CD14-positive monocyte (primary cell): Measurements from ENCODE around the gene CCL17. TPM values are rescaled to one million over a fixed set of nuclear protein-coding genes. Genes with fewer than 3 reads are reported as not detected.

ENCODE experiments used
- DNase-seq, 3 donors: peaks; one replicate each; pipeline ENCODE4 v3.0.0-alpha.2; 2011 to 2022
- H2AFZ ChIP-seq: 2 replicates; pipeline ENCODE4 v1.6.0; 2012; ENCODE audit warnings: mild to moderate bottlenecking, low read depth, low read length, inconsistent platforms; ENCODE audit not compliant: insufficient read depth, poor library complexity, severe bottlenecking
- H3K27ac ChIP-seq, 2 donors: 1 replicate in 1 of 2; 2 replicates in 1 of 2; pipeline ENCODE4 v1.5.1; 2012 to 2013; ENCODE audit warnings: low read length in 2 of 2, control low read depth in 1 of 2, inconsistent platforms in 1 of 2, low read depth in 1 of 2, mild to moderate bottlenecking in 1 of 2
- H3K27me3 ChIP-seq, 2 donors: one replicate each; pipeline versions ENCODE4 v1.6.0 to v1.6.1; 2011 to 2013; ENCODE audit warnings: low read length in 2 of 2; ENCODE audit not compliant: control insufficient read depth in 2 of 2, insufficient read depth in 2 of 2
- H3K36me3 ChIP-seq, 2 donors: replicated peaks in 1 of 2; 1 replicate in 1 of 2; 2 replicates in 1 of 2; pipeline versions ENCODE4 v1.5.1 to v1.6.1; 2012 to 2013; ENCODE audit warnings: low read length in 2 of 2, control low read depth in 1 of 2, inconsistent platforms in 1 of 2, mild to moderate bottlenecking in 1 of 2; ENCODE audit not compliant: insufficient read depth in 2 of 2, control insufficient read depth in 1 of 2
- H3K4me1 ChIP-seq, 2 donors: 1 replicate in 1 of 2; 2 replicates in 1 of 2; pipeline versions ENCODE4 v1.5.1 to v1.6.1; 2012 to 2013; ENCODE audit warnings: low read length in 2 of 2, control low read depth in 1 of 2, inconsistent platforms in 1 of 2, mild to moderate bottlenecking in 1 of 2, moderate library complexity in 1 of 2; ENCODE audit not compliant: insufficient read depth in 2 of 2, control insufficient read depth in 1 of 2
- H3K4me2 ChIP-seq: replicated peaks from 2 replicates; pipeline ENCODE3; 2012; ENCODE audit warnings: low read length, moderate library complexity, mild to moderate bottlenecking; ENCODE audit not compliant: poor library complexity, severe bottlenecking; ENCODE audit errors: extremely low read depth
- H3K4me3 ChIP-seq, 3 experiments: fragments of 200-600 bp in 1 of 3; sonication (generic) in 1 of 3; replicated peaks in 1 of 3; 1 replicate in 2 of 3; 2 replicates in 1 of 3; pipeline ENCODE4 v1.5.1; 2011 to 2013; ENCODE audit warnings: low read length in 3 of 3, mild to moderate bottlenecking in 3 of 3, control low read depth in 2 of 3, low read depth in 2 of 3, inconsistent platforms in 1 of 3, moderate library complexity in 1 of 3
- H3K79me2 ChIP-seq: 2 replicates; pipeline ENCODE4 v1.6.0; 2012; ENCODE audit warnings: mild to moderate bottlenecking, control low read depth, inconsistent platforms, low read length, moderate library complexity; ENCODE audit not compliant: insufficient read depth
- H3K9ac ChIP-seq: 2 replicates; pipeline ENCODE4 v1.6.0; 2017; ENCODE audit warnings: low read length, mild to moderate bottlenecking; ENCODE audit not compliant: insufficient read depth, poor library complexity, severe bottlenecking
- H3K9me3 ChIP-seq, 2 donors: replicated peaks in 1 of 2; 1 replicate in 1 of 2; 2 replicates in 1 of 2; pipeline versions ENCODE4 v1.5.1 to v1.6.1; 2012 to 2013; ENCODE audit warnings: low read length in 2 of 2, control low read depth in 1 of 2; ENCODE audit not compliant: control insufficient read depth in 1 of 2, insufficient read depth in 1 of 2
- H4K20me1 ChIP-seq: 2 replicates; pipeline ENCODE4 v1.6.0; 2012; ENCODE audit warnings: mild to moderate bottlenecking, low read length, control low read depth, moderate library complexity; ENCODE audit not compliant: insufficient read depth
- H3K27ac Mint-ChIP-seq, 7 donors: one replicate each; pipeline ENCODE4 v1.8.0; 2020; ENCODE audit warnings: mild to moderate bottlenecking in 7 of 7, mixed read lengths in 7 of 7, moderate library complexity in 6 of 7, inconsistent platforms in 2 of 7
- H3K27me3 Mint-ChIP-seq, 3 donors: one replicate each; pipeline ENCODE4 v1.8.0; 2021 to 2022; ENCODE audit warnings: low read depth in 3 of 3, mild to moderate bottlenecking in 3 of 3, mixed read lengths in 3 of 3, moderate library complexity in 3 of 3, inconsistent platforms in 1 of 3
- H3K36me3 Mint-ChIP-seq, 2 donors: one replicate each; pipeline ENCODE4 v1.8.0; 2020; ENCODE audit warnings: mixed read lengths in 2 of 2, inconsistent platforms in 1 of 2, mild to moderate bottlenecking in 1 of 2
- H3K4me1 Mint-ChIP-seq: one replicate; pipeline ENCODE4 v1.8.0; 2020; ENCODE audit warnings: mild to moderate bottlenecking, mixed read lengths
- H3K4me3 Mint-ChIP-seq, 2 donors: one replicate each; pipeline ENCODE4 v1.8.0; 2020; ENCODE audit warnings: mild to moderate bottlenecking in 2 of 2, mixed read lengths in 2 of 2, moderate library complexity in 1 of 2
- H3K9me3 Mint-ChIP-seq, 7 donors: one replicate each; pipeline ENCODE4 v1.8.0; 2020 to 2022; ENCODE audit warnings: mixed read lengths in 7 of 7, mild to moderate bottlenecking in 6 of 7, moderate library complexity in 6 of 7, inconsistent platforms in 2 of 7
- WGBS: methylation state at CpG from one replicate; pipeline ENCODE4 v1.1.5; 2013; ENCODE audit warnings: missing lambda C conversion rate; ENCODE audit not compliant: insufficient coverage; 5-methylcytosine and 5-hydroxymethylcytosine counted together
- intact Hi-C, 2 donors: fragments of 100-400 bp; cut with micrococcal nuclease; formaldehyde crosslinking; loops; one replicate each; pipeline versions ENCODE4 v1.15.0 to v1.15.1; 2023
- polyA plus RNA-seq, 3 donors: library from polyadenylated mRNA; depleted of rRNA in 1 of 3; unstranded in 2 of 3; stranded (reverse) in 1 of 3; fragments of 300-500 nt in 2 of 3; fragments of >200 nt in 1 of 3; fragmentation: Illumina TruSeq in 2 of 3; gene quantifications; 1 replicate in 2 of 3; 2 replicates in 1 of 3; pipeline ENCODE4 v1.2.3, GENCODE V29; 2012 to 2021
- TF ChIP-seq, protein P1 (sequence below): fragments of 200-600 bp; IDR thresholded peaks from one replicate; pipeline ENCODE4 v1.8.0; 2022; ENCODE audit warnings: antibody characterized with exemption, mild to moderate bottlenecking

The CCL17 gene
- polyA plus RNA-seq, 3 donors = not detected

DNA sequence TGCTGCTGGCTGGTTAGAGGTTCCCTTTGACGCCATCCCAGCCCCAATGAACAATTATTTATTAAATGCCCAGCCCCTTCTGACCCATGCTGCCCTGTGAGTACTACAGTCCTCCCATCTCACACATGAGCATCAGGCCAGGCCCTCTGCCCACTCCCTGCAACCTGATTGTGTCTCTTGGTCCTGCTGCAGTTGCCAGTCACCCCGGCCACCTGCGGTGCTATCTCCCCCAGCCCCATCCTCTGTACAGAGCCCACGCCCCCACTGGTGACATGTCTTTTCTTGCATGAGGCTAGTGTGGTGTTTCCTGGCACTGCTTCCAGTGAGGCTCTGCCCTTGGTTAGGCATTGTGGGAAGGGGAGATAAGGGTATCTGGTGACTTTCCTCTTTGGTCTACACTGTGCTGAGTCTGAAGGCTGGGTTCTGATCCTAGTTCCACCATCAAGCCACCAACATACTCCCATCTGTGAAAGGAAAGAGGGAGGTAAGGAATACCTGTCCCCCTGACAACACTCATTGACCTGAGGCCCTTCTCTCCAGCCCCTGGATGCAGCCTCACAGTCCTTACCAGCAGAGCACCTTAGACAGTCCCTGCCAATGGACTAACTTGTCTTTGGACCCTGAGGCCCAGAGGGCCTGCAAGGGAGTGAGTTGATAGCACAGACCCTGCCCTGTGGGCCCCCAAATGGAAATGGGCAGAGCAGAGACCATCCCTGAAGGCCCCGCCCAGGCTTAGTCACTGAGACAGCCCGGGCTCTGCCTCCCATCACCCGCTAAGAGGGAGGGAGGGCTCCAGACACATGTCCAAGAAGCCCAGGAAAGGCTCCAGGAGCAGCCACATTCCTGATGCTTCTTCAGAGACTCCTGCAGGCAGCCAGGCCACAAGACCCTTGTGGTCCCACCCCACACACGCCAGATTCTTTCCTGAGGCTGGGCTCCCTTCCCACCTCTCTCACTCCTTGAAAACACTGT lies 21.0 kb upstream of the CCL17 start:
- DNase-seq = peak; percentile 19 to 28 (median 27)
- Mint-ChIP-seq H3K36me3 (no peaks in the 10 kb centered on the region), H3K27me3 (peaks cover 7 to 18% (median 13%) of the 10 kb centered on the region in 3 donors), H3K9me3 (peaks cover 0 to 1% (median 0%) of the 10 kb centered on the region in 7 donors), H3K4me3 (peak overlapping the region; percentile 80 to 92), H3K4me1 (peaks cover 34% of the 10 kb centered on the region), H3K27ac (peak overlapping the region; percentile 74 to 91 (median 82))
- WGBS = 53% methylated on average over 5 of the region's 8 CpGs
- Histone ChIP-seq H3K4me2 (peak overlapping the region; percentile 70), H3K27me3 (no peaks in the 10 kb centered on the region), H3K79me2 (no peaks in the 10 kb centered on the region), H3K9ac (peak overlapping the region; percentile 34), H3K9me3 (no peaks in the 10 kb centered on the region), H3K4me1 (peaks cover 23 to 33% of the 10 kb centered on the region in 2 donors), H3K4me3 (peak overlapping the region; percentile 18 to 67 (median 28)), H3K27ac (peak overlapping the region in 1 of 2 donors; percentile 73), H3K36me3 (no peaks in the 10 kb centered on the region), H2AFZ (peak overlapping the region; percentile 74), H4K20me1 (no peaks in the 10 kb centered on the region)
- TF ChIP-seq, protein P1, sequence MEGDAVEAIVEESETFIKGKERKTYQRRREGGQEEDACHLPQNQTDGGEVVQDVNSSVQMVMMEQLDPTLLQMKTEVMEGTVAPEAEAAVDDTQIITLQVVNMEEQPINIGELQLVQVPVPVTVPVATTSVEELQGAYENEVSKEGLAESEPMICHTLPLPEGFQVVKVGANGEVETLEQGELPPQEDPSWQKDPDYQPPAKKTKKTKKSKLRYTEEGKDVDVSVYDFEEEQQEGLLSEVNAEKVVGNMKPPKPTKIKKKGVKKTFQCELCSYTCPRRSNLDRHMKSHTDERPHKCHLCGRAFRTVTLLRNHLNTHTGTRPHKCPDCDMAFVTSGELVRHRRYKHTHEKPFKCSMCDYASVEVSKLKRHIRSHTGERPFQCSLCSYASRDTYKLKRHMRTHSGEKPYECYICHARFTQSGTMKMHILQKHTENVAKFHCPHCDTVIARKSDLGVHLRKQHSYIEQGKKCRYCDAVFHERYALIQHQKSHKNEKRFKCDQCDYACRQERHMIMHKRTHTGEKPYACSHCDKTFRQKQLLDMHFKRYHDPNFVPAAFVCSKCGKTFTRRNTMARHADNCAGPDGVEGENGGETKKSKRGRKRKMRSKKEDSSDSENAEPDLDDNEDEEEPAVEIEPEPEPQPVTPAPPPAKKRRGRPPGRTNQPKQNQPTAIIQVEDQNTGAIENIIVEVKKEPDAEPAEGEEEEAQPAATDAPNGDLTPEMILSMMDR = no peak
- intact Hi-C loops = no loop called here

DNA sequence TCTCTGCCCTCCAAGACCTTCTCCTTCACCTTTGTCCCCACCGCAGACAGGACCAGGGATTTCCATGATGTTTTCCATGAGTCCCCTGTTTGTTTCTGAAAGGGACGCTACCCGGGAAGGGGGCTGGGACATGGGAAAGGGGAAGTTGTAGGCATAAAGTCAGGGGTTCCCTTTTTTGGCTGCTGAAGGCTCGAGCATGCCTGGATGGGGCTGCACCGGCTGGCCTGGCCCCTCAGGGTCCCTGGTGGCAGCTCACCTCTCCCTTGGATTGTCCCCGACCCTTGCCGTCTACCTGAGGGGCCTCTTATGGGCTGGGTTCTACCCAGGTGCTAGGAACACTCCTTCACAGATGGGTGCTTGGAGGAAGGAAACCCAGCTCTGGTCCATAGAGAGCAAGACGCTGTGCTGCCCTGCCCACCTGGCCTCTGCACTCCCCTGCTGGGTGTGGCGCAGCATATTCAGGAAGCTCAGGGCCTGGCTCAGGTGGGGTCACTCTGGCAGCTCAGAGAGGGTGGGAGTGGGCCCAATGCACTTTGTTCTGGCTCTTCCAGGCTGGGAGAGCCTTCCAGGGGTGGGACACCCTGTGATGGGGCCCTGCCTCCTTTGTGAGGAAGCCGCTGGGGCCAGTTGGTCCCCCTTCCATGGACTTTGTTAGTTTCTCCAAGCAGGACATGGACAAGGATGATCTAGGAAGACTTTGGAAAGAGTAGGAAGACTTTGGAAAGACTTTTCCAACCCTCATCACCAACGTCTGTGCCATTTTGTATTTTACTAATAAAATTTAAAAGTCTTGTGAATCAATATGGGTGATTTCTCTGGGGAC lies 20.1 kb upstream of the CCL17 start:
- Histone ChIP-seq H4K20me1 (no peaks in the 10 kb centered on the region), H3K36me3 (no peaks in the 10 kb centered on the region), H3K27me3 (no peaks in the 10 kb centered on the region), H3K27ac (peak overlapping the region in 1 of 2 donors; percentile 73), H3K4me2 (peak overlapping the region; percentile 70), H3K4me3 (peak overlapping the region; percentile 18 to 67 (median 28)), H3K4me1 (peaks cover 23 to 33% of the 10 kb centered on the region in 2 donors), H2AFZ (peak overlapping the region; percentile 74), H3K9me3 (no peaks in the 10 kb centered on the region), H3K79me2 (no peaks in the 10 kb centered on the region), H3K9ac (peak overlapping the region; percentile 34)
- intact Hi-C loops = no loop called here
- peaks cover 34% of the 10 kb centered on the region for H3K4me1 Mint-ChIP-seq
- H3K36me3 Mint-ChIP-seq = no peaks in the 10 kb centered on the region
- peaks cover 0 to 1% (median 0%) of the 10 kb centered on the region in 7 donors for H3K9me3 Mint-ChIP-seq
- H3K4me3 Mint-ChIP-seq = peak overlapping the region; percentile 80 to 92
- H3K27me3 Mint-ChIP-seq = peaks cover 8 to 18% (median 15%) of the 10 kb centered on the region in 3 donors
- WGBS = 2% methylated on average over 8 of the region's 11 CpGs
- TF ChIP-seq, protein P1 = no peak
- DNase-seq = peak; percentile 53 to 71 (median 63)
- H3K27ac Mint-ChIP-seq = peak overlapping the region; percentile 74 to 91 (median 82)
